AG04449 (cell line): ENCODE results near the gene GSTA1.
A peak's percentile ranks its signal among the peaks of the same experiment; 100 is the strongest.
"Not testable (repeated sequence)": the region's sequence is repeated elsewhere in the genome, so short reads cannot be mapped to it uniquely, and the experiment has no call there.

Experiments
- CTCF ChIA-PET: fragments of 350-600 bp; formaldehyde crosslinking; extraction: SDS; loops from one replicate; lab custom pipeline; 2021; ENCODE audit warnings: antibody characterized with exemption; lab: Yijun Ruan, JAX
- POLR2A ChIA-PET: fragments of 400-600, 350-600 bp; formaldehyde crosslinking; extraction: SDS; loops from one replicate; lab custom pipeline; 2020; ENCODE audit warnings: antibody characterized with exemption, inconsistent platforms; lab: Yijun Ruan, JAX
- DNase-seq: peaks from one replicate; pipeline ENCODE4 v3.0.0-alpha.2; 2010; ENCODE audit warnings: low read depth, low spot score
- H3K4me3 ChIP-seq: 2 replicates; pipeline ENCODE4 v1.5.1; 2011; ENCODE audit warnings: low read depth, mild to moderate bottlenecking, control low read depth, low read length
- TF ChIP-seq, protein P1 (sequence below): IDR thresholded peaks from one replicate; pipeline ENCODE4 v1.5.1; 2011; ENCODE audit warnings: mild to moderate bottlenecking, moderate library complexity, low read length, control low read depth, inconsistent platforms; ENCODE audit not compliant: insufficient read depth; ENCODE audit errors: missing control alignments

Gene GSTA1

DNA sequence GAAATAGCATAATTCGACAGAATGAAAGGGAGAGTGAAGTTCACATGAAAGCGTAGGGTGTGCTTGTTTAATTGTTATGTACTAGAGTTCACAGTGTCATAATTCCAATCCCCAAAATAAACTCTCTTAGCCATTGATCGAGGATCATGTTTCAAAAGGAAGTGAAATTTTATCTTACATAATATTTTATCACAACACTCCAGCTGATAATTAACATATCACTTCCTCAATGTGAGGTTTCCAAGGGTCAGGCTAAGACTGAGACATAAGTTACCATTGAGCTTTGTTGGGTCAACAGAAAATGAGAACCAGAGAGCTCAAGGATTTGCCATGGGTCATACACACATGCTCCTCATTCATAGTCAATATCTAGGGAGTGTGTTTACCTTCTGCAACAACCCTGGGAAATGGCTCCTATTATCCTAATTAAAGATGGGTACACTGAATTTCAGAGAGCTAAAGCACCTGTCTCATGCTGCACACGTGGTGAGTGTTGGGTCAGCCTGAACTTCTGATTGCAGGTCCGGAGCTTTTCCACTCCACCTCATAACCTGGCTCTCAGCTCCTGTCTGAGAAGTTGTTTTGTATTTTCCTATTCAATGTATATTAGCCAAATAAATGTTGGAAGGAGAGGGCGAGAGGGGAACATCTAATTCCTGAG is 43.4 kb downstream of the GSTA1 start:
- ChIA-PET CTCF (no interaction called here), POLR2A (no interaction called here)
- no peak for DNase-seq
- H3K4me3 ChIP-seq = no peak overlapping the region
- TF ChIP-seq, protein P1, sequence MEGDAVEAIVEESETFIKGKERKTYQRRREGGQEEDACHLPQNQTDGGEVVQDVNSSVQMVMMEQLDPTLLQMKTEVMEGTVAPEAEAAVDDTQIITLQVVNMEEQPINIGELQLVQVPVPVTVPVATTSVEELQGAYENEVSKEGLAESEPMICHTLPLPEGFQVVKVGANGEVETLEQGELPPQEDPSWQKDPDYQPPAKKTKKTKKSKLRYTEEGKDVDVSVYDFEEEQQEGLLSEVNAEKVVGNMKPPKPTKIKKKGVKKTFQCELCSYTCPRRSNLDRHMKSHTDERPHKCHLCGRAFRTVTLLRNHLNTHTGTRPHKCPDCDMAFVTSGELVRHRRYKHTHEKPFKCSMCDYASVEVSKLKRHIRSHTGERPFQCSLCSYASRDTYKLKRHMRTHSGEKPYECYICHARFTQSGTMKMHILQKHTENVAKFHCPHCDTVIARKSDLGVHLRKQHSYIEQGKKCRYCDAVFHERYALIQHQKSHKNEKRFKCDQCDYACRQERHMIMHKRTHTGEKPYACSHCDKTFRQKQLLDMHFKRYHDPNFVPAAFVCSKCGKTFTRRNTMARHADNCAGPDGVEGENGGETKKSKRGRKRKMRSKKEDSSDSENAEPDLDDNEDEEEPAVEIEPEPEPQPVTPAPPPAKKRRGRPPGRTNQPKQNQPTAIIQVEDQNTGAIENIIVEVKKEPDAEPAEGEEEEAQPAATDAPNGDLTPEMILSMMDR = no peak

GRCh38 chr6:52759085-52759484 is 44.5 kb downstream of the GSTA1 start:
- POLR2A ChIA-PET = no interaction called here
- CTCF ChIA-PET = interaction anchor here (1.2 kb wide), 1 partner anchor 35 kb away, joined by 3 read pairs; no protein-coding TSS in a partner anchor
- DNase-seq = no peak

DNA sequence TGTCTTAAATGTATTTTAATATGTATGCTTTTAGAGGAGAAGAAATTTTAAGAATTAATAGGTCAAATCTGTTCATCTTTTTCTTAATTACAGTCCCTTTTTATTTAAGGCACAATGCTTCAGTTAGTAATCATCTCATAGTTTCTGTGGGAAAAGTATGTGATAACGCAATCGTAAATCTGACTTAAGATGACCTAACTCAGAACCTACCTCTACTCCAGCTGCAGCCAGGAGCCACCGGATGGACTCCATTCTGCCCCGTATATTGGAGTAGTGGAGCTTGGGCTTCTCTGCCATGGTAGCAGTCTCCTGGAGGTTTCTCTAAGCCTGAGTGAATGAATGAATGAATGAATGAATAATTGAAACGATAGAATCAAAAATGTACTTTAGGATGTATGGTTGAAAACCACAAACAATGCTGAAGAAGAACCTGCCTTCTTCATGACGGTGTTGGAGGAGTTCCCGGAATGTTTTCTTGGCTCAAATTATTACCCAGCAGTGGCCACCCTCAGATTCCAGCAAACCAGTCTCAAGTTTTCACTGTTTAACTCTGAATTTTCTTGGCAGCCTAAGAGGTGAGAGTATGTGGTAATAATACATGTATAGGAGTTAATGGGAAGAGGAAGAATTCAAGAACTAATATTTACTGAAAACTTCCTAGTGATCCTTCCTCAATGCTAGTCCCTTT is 45.8 kb downstream of the GSTA1 start:
- CTCF ChIA-PET = interaction anchor here (1.2 kb wide), 1 partner anchor 33 kb away, joined by 3 read pairs; no protein-coding TSS in a partner anchor
- POLR2A ChIA-PET, H3K4me3 ChIP-seq: not testable (repeated sequence)
- DNase-seq = peak; percentile 76

More at GRCh38 chr6:52759085-52759484, 44.5 kb downstream of the GSTA1 start:
- TF ChIP-seq, protein P1 = no peak
- H3K4me3 ChIP-seq = no peak overlapping the region

- no peak for DNase-seq
- POLR2A ChIA-PET = no interaction called here
- TF ChIP-seq, protein P1 = no peak
- CTCF ChIA-PET = no interaction called here
- H3K4me3 ChIP-seq = no peak overlapping the region
Measured at GRCh38 chr6:52754443-52754842, 49.2 kb downstream of the GSTA1 start.

DNA sequence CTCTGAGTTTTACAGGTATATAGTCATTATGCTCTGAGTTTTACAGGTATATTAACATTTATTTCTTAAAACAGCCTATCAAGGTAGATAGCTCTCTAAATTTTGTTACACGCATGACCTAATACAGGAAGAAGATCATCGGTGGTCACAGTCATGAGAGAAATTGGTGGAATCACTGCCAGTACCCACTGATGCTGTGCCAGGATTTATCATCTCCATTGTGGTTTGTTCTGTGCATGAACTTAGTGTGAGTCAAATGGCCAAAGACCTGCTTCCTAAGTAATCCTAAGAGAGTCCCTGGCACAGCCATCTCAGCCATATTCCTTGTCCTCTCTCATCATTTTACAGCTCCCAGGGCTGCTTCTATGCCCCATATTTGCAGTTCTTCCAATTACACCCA is 50.5 kb downstream of the GSTA1 start:
- DNase-seq, H3K4me3 ChIP-seq, POLR2A ChIA-PET, CTCF ChIA-PET: not testable (repeated sequence)

DNA sequence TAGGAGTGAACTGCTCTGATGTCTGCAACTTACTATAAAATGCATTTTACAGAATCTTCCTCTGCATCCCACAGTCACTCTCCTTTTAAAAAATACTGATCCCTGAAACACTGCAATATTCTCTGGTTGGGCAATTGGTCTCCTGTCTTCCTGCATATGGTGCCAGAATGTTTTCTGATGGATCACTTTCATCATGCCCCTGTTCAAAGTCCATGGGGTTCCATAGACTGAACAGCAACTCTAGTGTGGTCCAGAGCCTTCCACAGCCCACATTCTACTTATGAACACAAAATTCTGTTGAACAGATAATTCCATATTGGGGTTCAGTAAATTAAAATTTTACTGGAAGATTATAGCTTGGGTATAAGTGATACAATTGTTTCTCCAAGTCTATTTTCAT is 51.3 kb downstream of the GSTA1 start:
- ChIA-PET CTCF (interaction anchor here (0.8 kb wide), 1 partner anchor 28 kb away, joined by 4 read pairs; no protein-coding TSS in a partner anchor), POLR2A (no interaction called here)
- TF ChIP-seq, protein P1 = no peak
- no peak for DNase-seq
- H3K4me3 ChIP-seq = no peak overlapping the region

DNA sequence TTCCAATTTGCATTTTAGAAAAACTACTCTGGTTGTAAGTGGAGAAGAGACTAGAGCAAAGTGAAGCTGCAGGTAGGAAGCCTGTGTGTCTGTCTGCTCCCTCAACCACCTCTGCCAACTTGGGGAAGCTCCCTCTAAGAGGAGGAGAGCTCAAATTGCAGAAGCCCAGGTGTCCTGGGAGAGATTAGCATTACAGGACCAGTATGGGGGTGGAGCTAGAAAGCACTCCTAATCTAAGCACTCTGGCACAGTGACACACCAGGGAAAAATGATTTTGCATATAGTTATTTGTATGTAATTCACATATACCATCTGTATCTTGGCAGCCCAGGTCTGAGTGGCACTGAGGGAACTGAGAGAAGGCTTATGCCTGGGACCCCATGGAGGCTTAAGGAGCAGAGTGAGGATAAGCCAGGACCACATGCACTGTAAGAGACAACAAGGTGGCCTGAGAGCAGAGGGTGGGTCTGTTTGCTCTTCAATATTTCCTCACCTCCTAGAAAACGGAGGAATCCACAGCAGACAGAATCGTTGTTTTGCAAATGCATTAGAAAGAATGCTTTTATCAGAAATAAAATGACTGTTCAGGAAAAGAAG is 54.0 kb downstream of the GSTA1 start:
- no peak overlapping the region for H3K4me3 ChIP-seq
- DNase-seq = no peak
- POLR2A ChIA-PET = no interaction called here
- CTCF ChIA-PET = no interaction called here
- TF ChIP-seq, protein P1 = no peak

DNA sequence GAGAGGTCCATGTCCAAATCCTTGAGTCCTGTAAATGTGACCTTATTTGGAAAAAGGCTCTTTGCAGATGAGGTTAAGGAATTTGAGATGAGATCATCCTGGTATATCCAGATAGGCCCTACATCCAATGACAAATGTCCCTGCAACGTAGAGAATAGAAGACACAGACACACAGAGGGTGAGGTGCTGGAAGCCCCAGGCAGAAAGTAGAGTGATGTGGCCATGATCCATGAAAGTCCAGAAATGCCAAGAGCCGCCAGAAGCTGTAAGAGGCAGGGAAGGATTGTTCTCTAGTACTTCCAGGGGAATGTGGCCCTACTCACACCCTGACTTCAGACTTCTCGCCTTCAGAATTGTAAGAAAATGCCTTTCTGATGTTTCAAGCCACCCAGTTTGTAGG is 56.3 kb downstream of the GSTA1 start:
- POLR2A ChIA-PET = interaction anchor here (0.6 kb wide), 1 partner anchor 40 kb away, joined by 3 read pairs; no protein-coding TSS in a partner anchor
- CTCF ChIA-PET, DNase-seq, H3K4me3 ChIP-seq: not testable (repeated sequence)
